ENCODE measurements around the gene STARD3NL. TPM values are rescaled to one million over a fixed set of nuclear protein-coding genes. Genes with fewer than 3 reads are reported as not detected.
A peak's percentile ranks its signal among the peaks of the same experiment; 100 is the strongest.

Gene STARD3NL
- total and polyA plus RNA-seq, 2 experiments from 2014 or later, result 55.1 to 55.3 TPM

DNA sequence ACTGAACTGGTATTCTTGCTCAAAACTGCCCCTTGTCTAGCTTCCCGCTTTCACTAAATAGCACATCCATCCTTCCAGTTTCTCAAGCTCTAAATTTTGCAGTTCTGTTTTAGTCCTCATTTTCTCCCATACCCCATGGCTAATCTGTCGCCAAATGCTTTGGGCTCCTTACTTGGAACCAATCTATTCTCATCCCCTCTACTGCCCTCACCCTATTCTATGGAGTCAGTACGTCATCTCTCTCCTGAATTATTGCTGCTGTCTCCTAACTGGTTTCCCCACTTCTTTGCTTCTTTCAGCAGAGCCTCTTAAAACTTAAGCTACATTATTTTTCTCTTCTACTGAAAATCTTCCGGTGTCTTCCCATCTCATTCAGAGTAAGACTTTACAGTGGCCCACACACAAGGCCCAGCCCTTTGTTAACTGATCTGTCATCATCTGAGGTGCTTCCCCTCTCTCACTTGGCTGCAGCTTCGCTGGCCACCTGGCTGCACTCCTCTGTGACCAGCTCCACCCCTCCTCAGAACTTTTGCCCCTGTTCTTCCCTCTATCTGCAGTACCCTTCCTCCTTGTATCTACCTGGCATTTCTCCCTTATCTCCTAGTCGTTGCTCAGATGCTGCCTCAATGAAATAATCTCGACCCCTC is 9.9 kb downstream of the STARD3NL start:
- Histone ChIP-seq H3K4me1 (ENCODE audit: insufficient read depth) (peaks cover 33% of the 10 kb centered on the region), H3F3A (replicated peaks; ENCODE audit: low read depth) (no peaks in the 10 kb centered on the region), H3K9me2 (ENCODE audit: insufficient read depth) (no peaks in the 10 kb centered on the region), H3K27ac (ENCODE audit: low read depth) (peak overlapping the region; percentile 41; the same call in 1 of the 2 replicates), H3K27me3 (ENCODE audit: insufficient read depth) (no peaks in the 10 kb centered on the region), H3K79me2 (replicated peaks; ENCODE audit: insufficient read depth) (peaks cover 94% of the 10 kb centered on the region), H3K4me2 (peak overlapping the region; percentile 63; the same call in 1 of the 2 replicates), H4K20me1 (replicated peaks; ENCODE audit: insufficient read depth) (peaks cover 3% of the 10 kb centered on the region; the same call in 1 of the 2 replicates), H3K4me3 (no peak overlapping the region), H3K36me3 (ENCODE audit: insufficient read depth) (no peaks in the 10 kb centered on the region), H2AFZ (no peak overlapping the region)
- Mint-ChIP-seq H3K36me3 (ENCODE audit: low read depth) (peaks cover 8% of the 10 kb centered on the region; the same call in 2 of the 3 replicates), H3K27me3 (ENCODE audit: insufficient read depth, low read depth, poor library complexity) (no peaks in the 10 kb centered on the region), H3K4me1 (peaks cover 51% of the 10 kb centered on the region), H3K4me3 (peak overlapping the region; percentile 37), H3K27ac (peak overlapping the region; percentile 54), H3K9me3 (no peaks in the 10 kb centered on the region)
- TF ChIP-seq, protein P1, sequence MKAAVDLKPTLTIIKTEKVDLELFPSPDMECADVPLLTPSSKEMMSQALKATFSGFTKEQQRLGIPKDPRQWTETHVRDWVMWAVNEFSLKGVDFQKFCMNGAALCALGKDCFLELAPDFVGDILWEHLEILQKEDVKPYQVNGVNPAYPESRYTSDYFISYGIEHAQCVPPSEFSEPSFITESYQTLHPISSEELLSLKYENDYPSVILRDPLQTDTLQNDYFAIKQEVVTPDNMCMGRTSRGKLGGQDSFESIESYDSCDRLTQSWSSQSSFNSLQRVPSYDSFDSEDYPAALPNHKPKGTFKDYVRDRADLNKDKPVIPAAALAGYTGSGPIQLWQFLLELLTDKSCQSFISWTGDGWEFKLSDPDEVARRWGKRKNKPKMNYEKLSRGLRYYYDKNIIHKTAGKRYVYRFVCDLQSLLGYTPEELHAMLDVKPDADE (IDR thresholded peaks at IDR 0.05), result no peak
- TF ChIP-seq STAT1 (IDR thresholded peaks at IDR 0.05; ENCODE audit: unreplicated experiment), result no peak
- TF ChIP-seq, protein P2, sequence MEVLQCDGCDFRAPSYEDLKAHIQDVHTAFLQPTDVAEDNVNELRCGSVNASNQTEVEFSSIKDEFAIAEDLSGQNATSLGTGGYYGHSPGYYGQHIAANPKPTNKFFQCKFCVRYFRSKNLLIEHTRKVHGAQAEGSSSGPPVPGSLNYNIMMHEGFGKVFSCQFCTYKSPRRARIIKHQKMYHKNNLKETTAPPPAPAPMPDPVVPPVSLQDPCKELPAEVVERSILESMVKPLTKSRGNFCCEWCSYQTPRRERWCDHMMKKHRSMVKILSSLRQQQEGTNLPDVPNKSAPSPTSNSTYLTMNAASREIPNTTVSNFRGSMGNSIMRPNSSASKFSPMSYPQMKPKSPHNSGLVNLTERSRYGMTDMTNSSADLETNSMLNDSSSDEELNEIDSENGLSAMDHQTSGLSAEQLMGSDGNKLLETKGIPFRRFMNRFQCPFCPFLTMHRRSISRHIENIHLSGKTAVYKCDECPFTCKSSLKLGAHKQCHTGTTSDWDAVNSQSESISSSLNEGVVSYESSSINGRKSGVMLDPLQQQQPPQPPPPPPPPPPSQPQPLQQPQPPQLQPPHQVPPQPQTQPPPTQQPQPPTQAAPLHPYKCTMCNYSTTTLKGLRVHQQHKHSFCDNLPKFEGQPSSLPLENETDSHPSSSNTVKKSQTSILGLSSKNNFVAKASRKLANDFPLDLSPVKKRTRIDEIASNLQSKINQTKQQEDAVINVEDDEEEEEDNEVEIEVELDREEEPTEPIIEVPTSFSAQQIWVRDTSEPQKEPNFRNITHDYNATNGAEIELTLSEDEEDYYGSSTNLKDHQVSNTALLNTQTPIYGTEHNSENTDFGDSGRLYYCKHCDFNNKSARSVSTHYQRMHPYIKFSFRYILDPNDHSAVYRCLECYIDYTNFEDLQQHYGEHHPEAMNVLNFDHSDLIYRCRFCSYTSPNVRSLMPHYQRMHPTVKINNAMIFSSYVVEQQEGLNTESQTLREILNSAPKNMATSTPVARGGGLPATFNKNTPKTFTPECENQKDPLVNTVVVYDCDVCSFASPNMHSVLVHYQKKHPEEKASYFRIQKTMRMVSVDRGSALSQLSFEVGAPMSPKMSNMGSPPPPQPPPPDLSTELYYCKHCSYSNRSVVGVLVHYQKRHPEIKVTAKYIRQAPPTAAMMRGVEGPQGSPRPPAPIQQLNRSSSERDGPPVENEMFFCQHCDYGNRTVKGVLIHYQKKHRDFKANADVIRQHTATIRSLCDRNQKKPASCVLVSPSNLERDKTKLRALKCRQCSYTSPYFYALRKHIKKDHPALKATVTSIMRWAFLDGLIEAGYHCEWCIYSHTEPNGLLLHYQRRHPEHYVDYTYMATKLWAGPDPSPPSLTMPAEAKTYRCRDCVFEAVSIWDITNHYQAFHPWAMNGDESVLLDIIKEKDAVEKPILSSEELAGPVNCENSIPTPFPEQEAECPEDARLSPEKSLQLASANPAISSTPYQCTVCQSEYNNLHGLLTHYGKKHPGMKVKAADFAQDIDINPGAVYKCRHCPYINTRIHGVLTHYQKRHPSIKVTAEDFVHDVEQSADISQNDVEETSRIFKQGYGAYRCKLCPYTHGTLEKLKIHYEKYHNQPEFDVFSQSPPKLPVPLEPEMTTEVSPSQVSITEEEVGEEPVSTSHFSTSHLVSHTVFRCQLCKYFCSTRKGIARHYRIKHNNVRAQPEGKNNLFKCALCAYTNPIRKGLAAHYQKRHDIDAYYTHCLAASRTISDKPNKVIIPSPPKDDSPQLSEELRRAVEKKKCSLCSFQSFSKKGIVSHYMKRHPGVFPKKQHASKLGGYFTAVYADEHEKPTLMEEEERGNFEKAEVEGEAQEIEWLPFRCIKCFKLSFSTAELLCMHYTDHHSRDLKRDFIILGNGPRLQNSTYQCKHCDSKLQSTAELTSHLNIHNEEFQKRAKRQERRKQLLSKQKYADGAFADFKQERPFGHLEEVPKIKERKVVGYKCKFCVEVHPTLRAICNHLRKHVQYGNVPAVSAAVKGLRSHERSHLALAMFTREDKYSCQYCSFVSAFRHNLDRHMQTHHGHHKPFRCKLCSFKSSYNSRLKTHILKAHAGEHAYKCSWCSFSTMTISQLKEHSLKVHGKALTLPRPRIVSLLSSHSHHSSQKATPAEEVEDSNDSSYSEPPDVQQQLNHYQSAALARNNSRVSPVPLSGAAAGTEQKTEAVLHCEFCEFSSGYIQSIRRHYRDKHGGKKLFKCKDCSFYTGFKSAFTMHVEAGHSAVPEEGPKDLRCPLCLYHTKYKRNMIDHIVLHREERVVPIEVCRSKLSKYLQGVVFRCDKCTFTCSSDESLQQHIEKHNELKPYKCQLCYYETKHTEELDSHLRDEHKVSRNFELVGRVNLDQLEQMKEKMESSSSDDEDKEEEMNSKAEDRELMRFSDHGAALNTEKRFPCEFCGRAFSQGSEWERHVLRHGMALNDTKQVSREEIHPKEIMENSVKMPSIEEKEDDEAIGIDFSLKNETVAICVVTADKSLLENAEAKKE (CRISPR knock-in tag; IDR thresholded peaks at IDR 0.05), result 0 out of 2 replicates have a peak, but pooled peaks have one; percentile 20
- no peak for TF ChIP-seq ZNF114 (CRISPR knock-in tag; IDR thresholded peaks at IDR 0.05)
- TF ChIP-seq NANOG (IDR thresholded peaks at IDR 0.05; ENCODE audit: borderline replicate concordance), result no peak
- no peak for TF ChIP-seq JUNB (IDR thresholded peaks at IDR 0.05; ENCODE audit: unreplicated experiment)
- peak; percentile 87 for ATAC-seq
- DNase-seq (ENCODE audit: low spot score), result no peak
